Umbilical cord (tissue), 2 donors: Measurements from ENCODE around the gene MRPS22. TPM values are rescaled to one million over a fixed set of nuclear protein-coding genes. Genes with fewer than 3 reads are reported as not detected.
"Not testable (repeated sequence)": the region's sequence is repeated elsewhere in the genome, so short reads cannot be mapped to it uniquely, and the experiment has no call there.

ENCODE experiments used
- DNase-seq: peaks from one replicate; pipeline ENCODE4 v3.0.0-alpha.2; 2015; ENCODE audit warnings: low spot score
- total RNA-seq: library from RNA; depleted of rRNA; stranded (reverse); fragments of >200 nt; gene quantifications from one replicate; pipeline ENCODE4 v1.2.3, GENCODE V29; 2014; ENCODE audit warnings: low replicate concordance; ENCODE audit not compliant: insufficient read depth

The MRPS22 gene
- total RNA-seq, 1 donor from 2014 or later = 57.8 TPM

DNA sequence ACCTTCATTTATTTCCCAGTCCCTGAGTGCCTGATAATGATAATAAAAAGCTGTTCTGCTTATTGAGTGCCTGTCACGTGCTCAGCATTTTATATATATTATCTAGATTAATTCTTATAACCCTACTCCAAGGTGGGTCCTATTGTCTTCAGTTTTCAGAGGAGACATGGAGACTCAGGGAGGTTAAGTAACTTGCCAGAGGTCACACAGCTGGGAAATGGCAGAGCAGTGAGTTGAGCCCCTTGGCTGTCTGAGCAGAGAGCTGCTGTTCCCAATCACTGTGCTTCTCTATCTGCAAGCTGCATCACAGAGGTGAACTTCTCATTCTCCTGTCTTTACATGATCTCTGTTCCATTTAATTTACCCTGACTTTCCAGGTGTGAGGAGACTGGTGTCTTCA lies 32.3 kb upstream of the MRPS22 start:
- DNase-seq = no peak

DNA sequence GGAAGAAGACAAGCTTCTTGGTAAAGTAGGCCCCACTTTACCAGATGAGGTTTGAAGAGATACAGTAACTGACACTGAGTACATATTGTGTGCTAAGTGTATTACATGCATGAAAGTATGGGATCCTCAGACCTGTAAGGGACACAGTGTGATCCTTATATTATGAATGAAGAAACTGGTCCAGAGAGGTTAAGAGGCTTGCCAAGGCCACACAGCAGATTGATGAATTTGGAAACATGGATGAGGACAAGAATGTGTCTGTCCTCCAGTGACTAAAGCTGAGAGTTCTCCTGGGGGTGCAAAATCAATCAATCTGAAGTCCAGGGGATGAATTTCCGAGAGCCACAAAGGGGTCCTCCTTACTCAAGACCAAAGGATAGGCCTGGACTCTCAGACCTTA lies 31.4 kb upstream of the MRPS22 start:
- DNase-seq = no peak

DNA sequence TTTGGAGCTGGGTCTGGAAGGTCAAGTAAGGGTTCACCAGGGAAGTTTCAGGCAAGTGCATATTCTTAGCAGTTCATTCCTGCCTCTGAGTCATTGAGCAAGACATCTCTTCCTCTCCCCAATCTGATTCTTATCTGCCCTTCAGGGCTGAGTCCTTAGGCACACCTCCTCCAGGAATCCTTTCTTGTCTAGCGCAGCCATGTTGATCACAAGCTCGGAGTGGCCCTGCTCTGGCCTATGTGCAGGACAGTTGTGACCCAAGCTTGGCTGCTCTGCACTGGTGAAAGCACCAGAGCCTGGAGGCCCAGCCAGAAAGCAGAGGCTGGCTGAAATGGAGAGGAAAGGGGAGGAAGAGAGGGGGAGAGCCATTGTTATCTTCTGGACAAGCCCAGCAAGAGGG lies 30.9 kb upstream of the MRPS22 start:
- DNase-seq = no peak

DNA sequence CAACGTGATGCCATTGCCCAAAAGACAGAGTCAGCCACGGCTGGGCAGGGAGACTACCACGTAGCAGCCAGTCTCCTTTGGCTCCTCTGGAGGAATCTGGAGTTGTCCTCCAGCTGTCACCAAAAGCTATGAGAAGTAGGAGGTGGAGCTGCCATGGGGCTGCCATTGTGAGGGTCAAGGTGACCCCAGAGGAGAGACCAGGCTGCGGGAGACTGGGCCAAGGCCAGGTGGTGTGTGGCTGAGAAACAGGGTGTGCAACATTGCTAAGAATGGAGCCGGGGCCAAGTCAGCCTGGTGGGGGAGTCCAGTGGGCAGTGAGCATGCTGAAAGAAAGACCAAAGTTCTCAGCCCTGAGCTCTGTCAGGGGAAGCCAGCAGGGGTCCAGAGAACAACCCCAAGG lies 29.9 kb upstream of the MRPS22 start:
- no peak for DNase-seq

DNA sequence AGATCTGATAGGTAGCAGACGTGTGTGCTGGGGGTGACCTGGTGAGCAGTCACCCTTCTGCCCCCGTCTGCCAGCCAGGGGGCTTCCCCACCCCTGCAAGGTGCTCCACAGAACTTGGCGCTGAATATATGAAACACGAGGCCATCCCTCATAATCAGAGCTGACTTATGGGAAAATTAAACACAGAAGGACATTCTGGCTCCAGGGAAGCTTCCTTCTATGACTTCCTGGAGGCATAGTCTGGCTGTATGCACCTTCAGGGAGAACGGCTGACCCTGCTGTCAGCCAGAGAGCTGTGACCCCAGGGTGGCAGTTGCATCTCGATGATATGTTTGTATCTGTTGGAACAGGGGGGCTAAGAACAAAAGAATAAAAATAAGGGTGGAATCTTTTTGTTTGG lies 26.6 kb upstream of the MRPS22 start:
- no peak for DNase-seq

DNA sequence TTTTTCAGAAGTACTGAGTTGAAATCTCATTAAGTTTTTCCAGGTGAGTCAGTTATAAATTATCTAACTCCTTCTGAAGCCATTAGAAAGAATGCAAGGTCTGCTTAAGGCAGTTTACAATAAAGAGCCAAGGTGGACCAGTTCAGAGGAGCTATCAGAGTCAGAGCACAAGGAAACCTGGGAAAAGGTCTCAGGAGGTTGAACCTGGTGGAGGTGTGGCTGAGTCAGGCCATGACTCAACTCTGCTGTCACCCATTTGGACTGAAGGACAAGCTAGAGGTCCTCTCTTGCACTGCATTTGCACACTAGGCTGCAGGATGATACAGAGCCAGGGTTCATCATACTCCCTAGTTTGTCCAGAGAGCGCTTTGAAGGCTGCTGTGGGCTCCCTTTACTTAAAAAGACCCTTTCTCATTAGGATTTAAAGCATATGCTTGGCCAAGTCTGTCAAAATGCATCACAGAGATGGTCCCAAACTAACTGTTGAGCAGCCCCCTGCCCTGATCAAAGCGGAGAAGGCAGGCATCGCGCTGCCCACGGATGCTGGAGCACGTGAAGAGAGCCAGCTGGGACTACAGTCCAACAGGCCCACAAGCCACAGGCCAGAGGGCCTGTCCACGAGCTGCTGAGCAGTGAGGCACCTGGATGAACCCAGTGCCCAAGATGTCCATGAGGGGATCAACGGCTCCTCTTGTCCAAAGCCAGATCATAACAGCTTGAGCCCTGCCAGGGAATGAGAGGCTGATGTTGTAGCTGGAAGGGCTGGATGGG lies 26.0 kb upstream of the MRPS22 start:
- DNase-seq = no peak

DNA sequence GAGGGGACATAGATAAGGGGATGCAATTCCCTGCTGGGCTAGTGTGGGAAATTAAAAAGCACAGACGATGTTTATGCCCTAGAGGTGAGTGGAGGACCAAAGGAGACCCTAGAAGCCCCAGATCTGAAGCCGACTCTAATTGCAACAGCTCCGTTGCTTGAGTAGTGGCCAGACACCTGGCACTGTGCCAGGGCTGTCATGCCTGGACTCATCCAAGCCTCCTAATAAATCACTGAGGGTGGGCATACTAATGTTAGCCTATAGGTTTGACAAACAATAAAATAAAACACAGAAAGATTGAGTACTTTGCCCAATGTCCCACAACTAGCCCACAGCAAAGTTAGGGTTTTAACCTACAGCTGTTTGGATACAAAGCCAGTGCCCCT lies 25.4 kb upstream of the MRPS22 start:
- DNase-seq = no peak

DNA sequence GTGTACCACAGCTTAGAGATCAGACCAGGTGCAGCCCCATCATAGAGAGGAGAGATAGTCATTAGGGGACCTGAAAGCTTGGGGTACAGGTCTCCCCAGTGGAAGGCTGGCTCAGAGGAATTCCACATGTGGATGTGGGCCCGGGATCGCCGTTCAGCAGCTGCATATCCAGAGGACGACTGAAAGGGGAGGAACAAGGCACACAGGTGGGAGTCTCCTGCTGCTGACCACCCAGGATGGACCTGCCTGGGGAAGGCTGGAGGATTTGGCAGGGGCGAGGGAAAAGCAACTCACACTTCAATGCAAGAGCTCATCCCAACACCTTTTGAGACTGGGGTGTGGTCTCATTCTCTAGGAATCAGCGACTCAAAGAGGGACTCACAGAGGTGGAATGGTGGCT lies 25.0 kb upstream of the MRPS22 start:
- no peak for DNase-seq

DNA sequence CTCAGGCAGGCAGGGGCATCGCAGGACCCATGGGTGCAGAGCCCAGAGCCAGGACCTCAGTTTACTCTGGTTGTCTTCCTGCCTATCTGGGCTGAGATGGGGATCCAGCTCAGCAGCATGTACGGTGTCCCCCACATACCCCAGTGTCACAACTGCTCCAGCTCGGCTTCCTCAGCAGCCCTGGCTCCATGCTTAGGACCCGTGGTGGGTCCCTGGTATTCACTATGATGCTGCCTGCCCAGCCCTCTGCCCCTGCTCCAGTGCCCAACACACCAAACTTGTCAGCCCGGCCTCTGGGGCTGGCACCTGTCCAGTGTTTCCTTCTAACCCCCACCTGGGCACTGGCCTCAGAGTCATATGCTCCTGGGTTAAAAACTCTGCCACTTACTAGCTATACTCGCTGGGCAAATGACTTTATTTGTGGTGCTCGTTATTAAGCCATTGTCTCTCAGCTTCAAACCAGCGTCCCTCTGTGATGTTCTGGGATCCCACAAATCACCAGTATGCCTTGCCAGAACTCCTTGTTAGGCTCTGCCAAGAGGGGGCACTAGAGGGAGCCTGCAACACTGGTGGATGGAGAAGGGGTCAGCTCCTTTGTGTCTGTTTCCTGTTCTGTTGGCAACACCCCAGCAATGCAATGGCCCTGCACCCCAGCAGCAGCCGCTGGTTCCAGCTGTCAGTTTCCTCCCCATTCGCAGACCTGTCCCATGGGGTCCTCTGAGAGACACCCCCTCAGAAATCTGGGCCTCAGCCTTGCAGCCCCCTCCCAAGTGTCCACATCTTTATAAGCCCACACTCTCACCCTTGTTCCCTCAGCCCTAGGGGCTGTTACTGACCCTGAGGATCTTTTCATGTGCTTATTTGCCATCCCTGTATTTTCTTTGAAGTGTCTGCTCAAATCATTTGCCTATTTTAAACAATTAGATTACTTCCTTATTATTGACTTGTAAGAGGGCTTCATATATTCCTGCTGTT lies 24.1 kb upstream of the MRPS22 start:
- DNase-seq = no peak

DNA sequence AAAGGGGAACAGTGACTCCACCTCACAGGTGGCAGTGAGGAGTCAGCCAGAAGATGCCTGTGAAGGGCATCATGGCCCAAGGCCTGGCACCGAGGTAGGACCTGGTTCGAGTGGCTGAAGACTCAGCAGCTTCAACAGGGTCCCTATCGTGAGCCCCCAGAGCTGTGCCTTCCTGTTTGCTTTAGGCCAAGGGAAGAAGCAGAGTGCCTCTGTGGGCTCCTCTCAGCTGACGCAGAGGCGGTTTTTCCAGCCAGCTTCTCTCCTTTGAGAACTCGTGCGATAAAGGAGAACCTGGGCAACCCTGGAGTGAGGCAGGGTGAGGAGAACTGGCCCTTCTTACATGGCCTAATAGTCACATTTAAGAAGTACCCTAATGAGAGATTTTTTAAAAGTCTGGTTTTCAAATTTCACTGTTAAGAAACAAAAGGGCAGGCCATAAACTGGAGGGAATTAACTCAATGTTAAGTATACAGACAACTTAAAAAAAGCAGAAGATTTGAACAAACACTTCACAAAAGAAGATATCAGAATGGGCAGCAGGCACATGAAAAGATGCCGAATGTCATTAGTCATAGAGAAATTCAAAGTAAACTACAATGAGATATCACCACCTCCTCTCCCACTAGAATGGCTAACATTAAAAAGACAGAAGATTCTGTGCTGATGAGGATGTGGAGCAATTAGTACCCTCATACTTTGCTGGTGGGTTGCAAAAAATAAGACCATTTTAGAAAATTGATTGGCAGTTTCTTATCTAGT lies 23.1 kb upstream of the MRPS22 start:
- DNase-seq = no peak

DNA sequence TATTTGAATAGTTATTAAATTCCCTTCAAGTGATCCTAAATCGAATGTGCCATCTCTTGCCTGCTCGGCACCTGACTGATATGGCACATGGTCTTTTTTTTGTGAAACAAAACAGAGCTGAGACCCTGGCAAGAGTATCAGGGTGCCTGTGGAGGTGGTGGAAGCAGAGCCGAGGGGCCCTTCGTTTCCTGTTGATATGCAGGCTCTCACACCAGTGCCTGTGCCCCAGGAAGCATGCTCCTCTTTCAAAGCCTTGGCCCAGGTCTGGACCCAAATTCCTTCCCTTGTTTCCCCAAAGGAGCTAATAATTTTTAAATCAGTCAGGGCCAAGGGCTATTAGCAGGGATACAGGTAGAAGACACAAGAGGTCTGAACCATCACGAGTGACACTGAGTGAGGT lies 21.5 kb upstream of the MRPS22 start:
- DNase-seq = no peak

DNA sequence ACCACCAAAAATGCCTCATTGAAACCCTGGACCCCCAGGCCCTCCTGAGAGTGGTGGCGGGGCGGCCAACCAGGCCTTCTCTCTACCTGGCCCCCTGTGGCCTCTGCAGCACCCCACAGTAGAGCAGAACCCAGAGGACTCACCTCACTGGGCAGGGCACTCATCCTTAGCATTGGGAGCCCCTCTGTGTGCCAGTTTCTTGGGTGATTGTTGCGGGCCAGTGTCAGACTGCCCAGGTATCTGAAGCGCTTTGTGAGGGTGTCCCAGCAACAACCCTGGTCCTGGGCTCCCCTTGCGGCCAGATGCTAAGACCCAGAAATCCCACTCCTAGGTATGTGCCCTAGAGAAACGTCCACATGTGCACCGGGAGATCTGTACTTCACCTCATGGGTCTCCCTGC lies 20.7 kb upstream of the MRPS22 start:
- DNase-seq = no peak

DNA sequence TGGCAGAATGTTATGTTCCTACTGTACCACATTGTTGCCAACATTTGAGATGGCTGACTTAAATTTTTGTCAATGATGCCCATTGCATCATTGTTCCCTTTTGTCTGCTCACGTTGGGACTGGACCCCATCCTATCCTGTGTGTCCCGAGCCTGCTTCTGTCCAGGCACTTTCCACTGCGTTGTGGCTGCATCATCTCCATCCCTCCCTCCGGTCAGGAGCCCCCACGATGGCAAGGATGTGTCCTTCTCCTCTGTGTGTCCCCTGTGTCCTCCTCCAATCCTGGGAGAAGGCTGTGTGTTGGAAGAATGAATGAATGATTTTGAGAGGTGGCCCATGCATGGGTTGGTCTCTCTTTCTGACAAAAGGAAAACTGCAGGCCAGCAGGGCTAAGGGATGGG lies 19.4 kb upstream of the MRPS22 start:
- DNase-seq = no peak

DNA sequence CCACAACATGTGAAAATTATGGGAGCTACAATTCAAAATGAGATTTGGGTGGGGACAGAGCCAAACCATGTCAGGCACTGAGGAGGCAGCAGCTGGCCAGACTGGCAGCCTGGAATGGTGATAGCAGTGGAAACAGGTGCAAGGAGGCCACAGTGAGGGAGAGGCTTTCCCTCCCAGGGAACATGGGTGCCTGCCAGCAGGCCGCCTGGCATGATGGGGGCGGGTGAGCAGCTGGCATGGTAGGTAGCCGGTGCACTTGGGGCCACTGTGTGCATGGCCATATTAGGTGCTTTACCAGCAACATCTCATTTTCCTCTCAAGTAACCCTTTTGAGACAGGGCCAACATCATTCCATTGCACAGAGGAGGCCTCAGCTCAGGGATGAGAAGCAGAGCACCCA lies 18.3 kb upstream of the MRPS22 start:
- no peak for DNase-seq

DNA sequence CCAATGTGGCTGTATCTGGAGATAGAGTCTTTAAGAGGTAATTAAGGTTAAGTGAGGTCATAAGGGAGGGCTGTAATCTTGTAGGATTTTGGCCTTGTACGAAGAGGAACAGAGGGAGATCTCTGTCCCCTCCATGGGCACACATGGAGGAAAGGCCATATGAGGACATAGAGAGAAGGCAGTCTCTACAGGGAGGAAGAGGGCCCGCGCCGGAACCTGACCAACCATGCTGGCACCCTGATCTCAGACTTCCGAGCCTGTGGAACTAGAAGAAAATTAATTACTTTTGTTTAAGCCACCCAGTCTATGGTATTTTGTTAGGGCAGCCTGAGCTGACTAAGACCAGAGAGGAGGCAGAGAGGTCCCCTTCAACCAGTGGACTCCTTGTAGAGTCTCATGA lies 17.7 kb upstream of the MRPS22 start:
- no peak for DNase-seq

DNA sequence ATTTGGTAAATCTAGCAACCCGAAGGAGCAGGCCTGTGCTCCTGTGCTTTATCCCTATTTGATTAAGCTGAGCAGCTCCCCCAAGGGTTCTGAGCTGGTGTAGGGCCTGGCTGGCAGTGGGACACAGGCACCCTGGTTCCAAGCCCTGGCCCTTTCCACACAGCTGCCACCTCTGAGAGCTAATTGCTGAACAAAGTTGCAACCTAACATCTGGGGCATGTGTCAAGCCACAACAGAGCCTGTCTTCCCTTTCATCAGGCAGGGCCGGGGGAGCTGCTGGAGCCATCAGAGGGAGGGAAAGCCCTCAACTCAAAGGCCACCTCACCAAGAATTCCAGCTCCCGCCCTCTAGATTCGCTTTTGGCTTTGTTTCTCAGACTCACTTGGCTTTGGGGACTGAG lies 17.1 kb upstream of the MRPS22 start:
- no peak for DNase-seq

DNA sequence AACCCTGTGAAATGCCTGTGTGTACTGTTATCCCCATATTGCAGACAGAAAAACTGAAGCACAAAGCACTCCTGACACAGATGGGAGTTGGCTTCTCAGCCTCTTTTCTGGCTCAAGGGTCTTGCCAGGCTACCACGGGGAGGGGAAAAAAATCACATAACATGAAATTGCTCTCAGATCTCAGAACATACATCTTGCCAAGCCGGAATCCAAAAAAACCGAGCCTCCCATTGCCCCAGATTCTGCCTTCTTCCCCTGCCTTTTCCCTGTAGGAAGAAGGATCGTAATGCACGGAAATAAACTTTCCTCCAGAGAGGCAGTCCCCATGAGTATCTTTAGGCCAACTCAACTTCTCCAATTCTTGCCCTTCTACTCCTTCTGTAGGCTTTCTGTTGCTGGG lies 16.6 kb upstream of the MRPS22 start:
- no peak for DNase-seq

DNA sequence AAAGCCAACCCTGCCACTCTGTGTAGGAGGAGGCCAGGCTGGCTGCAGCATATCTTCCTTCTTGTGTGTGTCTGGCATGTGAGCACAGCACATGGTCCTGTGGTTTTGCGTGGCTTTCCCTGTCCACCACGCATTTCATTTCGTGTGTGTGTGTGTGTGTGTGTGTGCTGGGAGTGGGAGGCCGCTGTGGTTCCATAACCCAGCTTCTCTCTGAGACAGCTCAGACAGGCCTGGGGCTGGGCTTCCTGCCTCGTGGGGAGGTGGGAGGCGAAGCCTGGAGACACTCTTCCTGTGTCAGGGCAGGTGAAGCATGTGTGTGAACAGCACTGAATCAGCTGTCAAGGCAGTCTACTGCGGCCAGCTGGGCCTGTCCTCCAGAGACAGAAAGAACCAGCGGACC lies 16.0 kb upstream of the MRPS22 start:
- no peak for DNase-seq

DNA sequence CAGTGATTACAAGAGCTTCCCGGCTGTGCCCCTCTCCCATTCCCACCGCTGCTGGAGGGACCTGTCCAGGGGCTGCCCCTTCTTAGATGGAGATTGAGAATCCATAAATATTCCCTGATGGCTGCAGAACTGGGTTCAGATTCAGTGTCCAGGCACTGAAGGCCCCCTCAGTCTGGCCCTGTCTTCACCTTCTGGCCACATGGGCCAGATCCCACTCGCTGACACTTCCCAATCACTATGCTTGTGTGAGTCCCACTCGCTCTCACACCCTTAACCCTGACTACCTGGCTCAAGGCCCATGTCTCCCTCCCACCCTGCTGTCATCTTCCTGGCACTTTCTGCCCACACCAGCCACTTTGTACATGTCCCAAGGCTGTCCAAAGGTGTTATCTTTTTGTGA lies 15.5 kb upstream of the MRPS22 start:
- no peak for DNase-seq

DNA sequence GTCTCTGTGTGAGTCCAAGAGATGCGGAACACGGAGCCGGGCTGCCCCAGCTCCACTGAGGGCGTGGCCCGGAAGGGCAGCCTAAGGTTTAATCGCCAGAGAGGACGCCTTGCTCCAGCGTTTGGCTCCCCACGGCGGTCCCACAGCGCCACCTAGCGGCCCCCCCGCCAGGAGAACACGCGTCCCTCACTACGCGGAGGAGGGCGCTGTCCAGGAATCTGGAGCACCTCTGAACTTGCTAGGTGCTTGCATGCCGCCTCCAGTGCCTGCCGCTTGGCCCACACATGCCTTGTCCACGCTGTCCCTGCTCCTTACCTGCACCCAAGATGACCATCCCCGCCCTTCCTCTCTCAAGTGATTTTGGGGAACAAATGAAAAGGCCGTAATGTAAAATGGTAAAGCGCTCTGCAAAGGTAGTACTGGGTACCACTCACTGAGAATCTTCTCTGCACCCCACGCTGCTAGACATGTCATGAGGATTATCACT lies 14.4 kb upstream of the MRPS22 start:
- peak; percentile 71 for DNase-seq

DNA sequence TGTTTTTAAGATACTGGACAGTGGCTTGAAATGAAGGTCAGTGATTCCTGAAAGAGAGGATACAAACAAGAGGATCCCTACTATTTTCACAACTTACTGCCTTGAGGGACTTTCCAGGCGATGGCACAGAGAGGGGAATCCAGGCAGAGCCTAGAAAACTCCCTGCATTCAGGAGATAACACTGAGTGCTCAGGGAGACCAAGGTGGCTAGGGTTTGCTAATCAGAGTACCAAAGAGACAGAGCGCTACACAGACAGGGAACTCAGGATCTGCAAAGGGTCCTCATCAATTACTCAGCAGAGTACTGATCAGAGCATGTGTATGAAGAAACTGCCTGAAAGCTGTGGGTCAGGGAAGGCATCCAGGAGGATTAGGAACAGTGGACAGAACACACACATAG lies 11.7 kb upstream of the MRPS22 start:
- DNase-seq = no peak

DNA sequence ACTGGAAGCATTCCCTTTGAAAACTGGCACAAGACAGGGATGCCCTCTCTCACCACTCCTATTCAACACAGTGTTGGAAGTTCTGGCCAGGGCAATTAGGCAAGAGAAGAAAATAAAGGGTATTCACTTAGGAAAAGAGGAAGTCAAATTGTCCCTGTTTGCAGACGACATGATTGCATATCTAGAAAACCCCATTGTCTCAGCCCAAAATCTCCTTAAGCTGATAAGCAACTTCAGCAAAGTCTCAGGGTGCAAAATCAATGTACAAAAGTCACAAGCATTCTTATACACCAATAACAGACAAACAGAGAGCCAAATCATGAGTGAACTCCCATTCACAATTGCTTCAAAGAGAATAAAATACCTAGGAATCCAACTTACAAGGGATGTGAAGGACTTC lies 9.1 kb upstream of the MRPS22 start:
- DNase-seq = not testable (repeated sequence)
